ENCODE results near the gene MTM1. TPM values are rescaled to one million over a fixed set of nuclear protein-coding genes. Genes with fewer than 3 reads are reported as not detected.

The MTM1 gene
- total and polyA plus RNA-seq, 9 of the 15 experiments (the other 6 are each of a cell fraction or from before 2014, with no cell fraction given), result 5.6 to 13.3 (median 9.5) TPM

DNA sequence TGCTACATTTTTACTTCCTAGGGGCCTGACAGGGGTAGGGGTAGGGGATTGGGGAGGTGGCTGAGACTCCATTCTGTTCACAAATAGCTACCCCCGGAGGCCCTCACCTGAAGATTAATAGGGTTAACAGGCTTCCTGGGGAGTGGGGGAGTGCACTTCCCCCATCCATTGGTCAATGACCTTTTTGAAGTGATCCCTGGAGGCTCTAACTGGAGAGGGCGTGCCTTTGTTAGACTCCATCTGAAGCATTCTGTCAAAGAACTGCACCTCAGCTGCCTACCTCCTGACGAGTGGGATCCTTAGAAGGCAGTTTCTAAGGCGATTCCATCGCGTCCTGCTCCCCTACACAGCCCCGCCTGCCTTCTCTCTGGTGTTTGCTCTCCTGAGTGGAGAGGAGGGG lies 10.0 kb upstream of the MTM1 start:
- 0% methylated on average over 4 of the region's 7 CpGs for WGBS (ENCODE audit: insufficient coverage, low coverage, missing lambda C conversion rate)
- H3K4me2 ChIP-seq (ENCODE audit: insufficient read depth, low read length), result no peak overlapping the region
- CTCF ChIA-PET (ENCODE audit: low intra/inter-chr PET ratio), result no interaction called here
- no peak overlapping the region for H3K4me3 ChIP-seq
- DNase-seq (ENCODE audit: extremely low read depth in 1 of 4, low spot score in 3 of 4), result no peak
- BruUV-seq (replicated peaks), result no TSS peak
- FAIRE-seq, result no peak
- no peak for ATAC-seq
- POLR2A ChIA-PET, result interaction anchor here (0.6 to 1.4 kb wide), 2 partner anchors 8 to 136 kb away, joined by 4 to 5 read pairs; no protein-coding TSS in a partner anchor
- no peaks in the 10 kb centered on the region for H3K79me2 ChIP-seq (ENCODE audit: control insufficient read depth, insufficient read depth, low read length)
- no peaks in the 10 kb centered on the region for H4K20me1 ChIP-seq (replicated peaks; ENCODE audit: control insufficient read depth, insufficient read depth, low read length)
- in situ Hi-C loops (cut with MboI) (no loop called here), intact Hi-C loops (cut with micrococcal nuclease) (no loop called here)
- H3K27ac ChIP-seq (ENCODE audit: extremely low read depth, low read depth, low read length), result no peak overlapping the region
- peaks cover 0 to 7% of the 10 kb centered on the region in 2 experiments; a peak in 3 of 5 replicates for H3K27me3 ChIP-seq (ENCODE audit: control insufficient read depth in 2 of 2, insufficient read depth in 2 of 2, low read length in 2 of 2)
- H3K9me1 ChIP-seq (ENCODE audit: control insufficient read depth, insufficient read depth, low read length), result no peaks in the 10 kb centered on the region
- no peaks in the 10 kb centered on the region for H3K4me1 ChIP-seq (replicated peaks in 1 of 2; ENCODE audit: control insufficient read depth in 2 of 2, insufficient read depth in 2 of 2, low read length in 2 of 2)
- H2AFZ ChIP-seq (ENCODE audit: low read depth, low read length), result no peak overlapping the region
- no peak overlapping the region for H3K9ac ChIP-seq (ENCODE audit: insufficient read depth in 1 of 2, low read depth in 2 of 2, low read length in 2 of 2)
- no peaks in the 10 kb centered on the region for H3K9me3 ChIP-seq (replicated peaks; ENCODE audit: control insufficient read depth, insufficient read depth, low read depth, low read length)
- no peaks in the 10 kb centered on the region for H3K36me3 ChIP-seq (ENCODE audit: control insufficient read depth, insufficient read depth, low read length)
- TF ChIP-seq NEUROD1 (IDR thresholded peaks at IDR 0.05; ENCODE audit: borderline replicate concordance, low read depth, low read length, partially characterized antibody) (no peak), ZZZ3 (IDR thresholded peaks at IDR 0.05) (no peak), ZNF12 (CRISPR knock-in tag; IDR thresholded peaks at IDR 0.05) (no peak), SAFB (IDR thresholded peaks at IDR 0.05; ENCODE audit: borderline replicate concordance, low read depth, low read length) (no peak), TOE1 (IDR thresholded peaks at IDR 0.05; ENCODE audit: borderline replicate concordance) (no peak), TOE1 (CRISPR knock-in tag; IDR thresholded peaks at IDR 0.05; ENCODE audit: borderline replicate concordance, low read depth) (no peak), PHF20 (IDR thresholded peaks at IDR 0.05; ENCODE audit: partially characterized antibody) (no peak), CCNT2 (IDR thresholded peaks at IDR 0.05; ENCODE audit: borderline replicate concordance, extremely low read depth, insufficient read length, low read depth, low read length) (no peak), ZNF79 (CRISPR knock-in tag; IDR thresholded peaks at IDR 0.05; ENCODE audit: low read depth) (no peak), ZFP36 (IDR thresholded peaks at IDR 0.05; ENCODE audit: low read depth, low read length, partially characterized antibody) (no peak)
- TF ChIP-seq, protein P1, sequence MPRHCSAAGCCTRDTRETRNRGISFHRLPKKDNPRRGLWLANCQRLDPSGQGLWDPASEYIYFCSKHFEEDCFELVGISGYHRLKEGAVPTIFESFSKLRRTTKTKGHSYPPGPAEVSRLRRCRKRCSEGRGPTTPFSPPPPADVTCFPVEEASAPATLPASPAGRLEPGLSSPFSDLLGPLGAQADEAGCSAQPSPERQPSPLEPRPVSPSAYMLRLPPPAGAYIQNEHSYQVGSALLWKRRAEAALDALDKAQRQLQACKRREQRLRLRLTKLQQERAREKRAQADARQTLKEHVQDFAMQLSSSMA (CRISPR knock-in tag; IDR thresholded peaks at IDR 0.05), result no peak
- TF ChIP-seq, protein P2, sequence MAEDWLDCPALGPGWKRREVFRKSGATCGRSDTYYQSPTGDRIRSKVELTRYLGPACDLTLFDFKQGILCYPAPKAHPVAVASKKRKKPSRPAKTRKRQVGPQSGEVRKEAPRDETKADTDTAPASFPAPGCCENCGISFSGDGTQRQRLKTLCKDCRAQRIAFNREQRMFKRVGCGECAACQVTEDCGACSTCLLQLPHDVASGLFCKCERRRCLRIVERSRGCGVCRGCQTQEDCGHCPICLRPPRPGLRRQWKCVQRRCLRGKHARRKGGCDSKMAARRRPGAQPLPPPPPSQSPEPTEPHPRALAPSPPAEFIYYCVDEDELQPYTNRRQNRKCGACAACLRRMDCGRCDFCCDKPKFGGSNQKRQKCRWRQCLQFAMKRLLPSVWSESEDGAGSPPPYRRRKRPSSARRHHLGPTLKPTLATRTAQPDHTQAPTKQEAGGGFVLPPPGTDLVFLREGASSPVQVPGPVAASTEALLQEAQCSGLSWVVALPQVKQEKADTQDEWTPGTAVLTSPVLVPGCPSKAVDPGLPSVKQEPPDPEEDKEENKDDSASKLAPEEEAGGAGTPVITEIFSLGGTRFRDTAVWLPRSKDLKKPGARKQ (CRISPR knock-in tag; IDR thresholded peaks at IDR 0.05), result no peak
- TF ChIP-seq, protein P3, sequence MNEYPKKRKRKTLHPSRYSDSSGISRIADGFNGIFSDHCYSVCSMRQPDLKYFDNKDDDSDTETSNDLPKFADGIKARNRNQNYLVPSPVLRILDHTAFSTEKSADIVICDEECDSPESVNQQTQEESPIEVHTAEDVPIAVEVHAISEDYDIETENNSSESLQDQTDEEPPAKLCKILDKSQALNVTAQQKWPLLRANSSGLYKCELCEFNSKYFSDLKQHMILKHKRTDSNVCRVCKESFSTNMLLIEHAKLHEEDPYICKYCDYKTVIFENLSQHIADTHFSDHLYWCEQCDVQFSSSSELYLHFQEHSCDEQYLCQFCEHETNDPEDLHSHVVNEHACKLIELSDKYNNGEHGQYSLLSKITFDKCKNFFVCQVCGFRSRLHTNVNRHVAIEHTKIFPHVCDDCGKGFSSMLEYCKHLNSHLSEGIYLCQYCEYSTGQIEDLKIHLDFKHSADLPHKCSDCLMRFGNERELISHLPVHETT (CRISPR knock-in tag; conservative IDR thresholded peaks at IDR 0.05 in 1 of 2, IDR thresholded peaks at IDR 0.05 in 1 of 2), result no peak
- TF ChIP-seq, protein P4, sequence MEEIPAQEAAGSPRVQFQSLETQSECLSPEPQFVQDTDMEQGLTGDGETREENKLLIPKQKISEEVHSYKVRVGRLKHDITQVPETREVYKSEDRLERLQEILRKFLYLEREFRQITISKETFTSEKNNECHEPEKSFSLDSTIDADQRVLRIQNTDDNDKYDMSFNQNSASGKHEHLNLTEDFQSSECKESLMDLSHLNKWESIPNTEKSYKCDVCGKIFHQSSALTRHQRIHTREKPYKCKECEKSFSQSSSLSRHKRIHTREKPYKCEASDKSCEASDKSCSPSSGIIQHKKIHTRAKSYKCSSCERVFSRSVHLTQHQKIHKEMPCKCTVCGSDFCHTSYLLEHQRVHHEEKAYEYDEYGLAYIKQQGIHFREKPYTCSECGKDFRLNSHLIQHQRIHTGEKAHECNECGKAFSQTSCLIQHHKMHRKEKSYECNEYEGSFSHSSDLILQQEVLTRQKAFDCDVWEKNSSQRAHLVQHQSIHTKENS (CRISPR knock-in tag; IDR thresholded peaks at IDR 0.05), result no peak
